Ovary (tissue), 3 donors: ENCODE results near the gene BEX3.

ENCODE experiments used
- CTCF ChIP-seq, 3 donors: fragments of 450-650 bp in 2 of 3; fragments of 200-600 bp in 1 of 3; IDR thresholded peaks; one replicate each; pipeline versions ENCODE4 v1.5.1 to v1.8.0; 2016 to 2022; ENCODE audit warnings: antibody characterized with exemption in 3 of 3, mild to moderate bottlenecking in 1 of 3
- EP300 ChIP-seq: sonication (generic); formaldehyde crosslinking; IDR thresholded peaks from one replicate; pipeline ENCODE4 v1.6.1; 2017; ENCODE audit warnings: antibody characterized with exemption
- POLR2A ChIP-seq: fragments of 450-650 bp; IDR thresholded peaks from one replicate; pipeline ENCODE4 v1.6.1; 2017; ENCODE audit warnings: antibody characterized with exemption, mild to moderate bottlenecking, moderate library complexity
- donor health status: DM: no; HTN: no; CAD: no.

- no peak for TF ChIP-seq CTCF (IDR thresholded peaks at IDR 0.05)
- TF ChIP-seq POLR2A, result no peak
- no peak for TF ChIP-seq EP300
Observed at GRCh38 chrX:103418811-103419340, 42.5 kb downstream of the BEX3 start.
